NCI-H1105 treated with DMSO at 0.1 percent for 48 hours (cell line): Measurements from ENCODE around the gene SLC22A8.
A peak's percentile ranks its signal among the peaks of the same experiment; 100 is the strongest.
"Not testable (repeated sequence)": the region's sequence is repeated elsewhere in the genome, so short reads cannot be mapped to it uniquely, and the experiment has no call there.

ENCODE experiments used
- DNase-seq: peaks from one replicate; lab custom pipeline; 2025; lab: John Stamatoyannopoulos, UW

SLC22A8 gene, protein sequence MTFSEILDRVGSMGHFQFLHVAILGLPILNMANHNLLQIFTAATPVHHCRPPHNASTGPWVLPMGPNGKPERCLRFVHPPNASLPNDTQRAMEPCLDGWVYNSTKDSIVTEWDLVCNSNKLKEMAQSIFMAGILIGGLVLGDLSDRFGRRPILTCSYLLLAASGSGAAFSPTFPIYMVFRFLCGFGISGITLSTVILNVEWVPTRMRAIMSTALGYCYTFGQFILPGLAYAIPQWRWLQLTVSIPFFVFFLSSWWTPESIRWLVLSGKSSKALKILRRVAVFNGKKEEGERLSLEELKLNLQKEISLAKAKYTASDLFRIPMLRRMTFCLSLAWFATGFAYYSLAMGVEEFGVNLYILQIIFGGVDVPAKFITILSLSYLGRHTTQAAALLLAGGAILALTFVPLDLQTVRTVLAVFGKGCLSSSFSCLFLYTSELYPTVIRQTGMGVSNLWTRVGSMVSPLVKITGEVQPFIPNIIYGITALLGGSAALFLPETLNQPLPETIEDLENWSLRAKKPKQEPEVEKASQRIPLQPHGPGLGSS

GRCh38 chr11:63015521-63016215 is at the start of gene SLC22A8:
TSS of gene SLC22A8 (minus strand) at chr11:63015841. CDS start at chr11:63014958, 883 bp downstream.
- DNase-seq: no peak

DNA sequence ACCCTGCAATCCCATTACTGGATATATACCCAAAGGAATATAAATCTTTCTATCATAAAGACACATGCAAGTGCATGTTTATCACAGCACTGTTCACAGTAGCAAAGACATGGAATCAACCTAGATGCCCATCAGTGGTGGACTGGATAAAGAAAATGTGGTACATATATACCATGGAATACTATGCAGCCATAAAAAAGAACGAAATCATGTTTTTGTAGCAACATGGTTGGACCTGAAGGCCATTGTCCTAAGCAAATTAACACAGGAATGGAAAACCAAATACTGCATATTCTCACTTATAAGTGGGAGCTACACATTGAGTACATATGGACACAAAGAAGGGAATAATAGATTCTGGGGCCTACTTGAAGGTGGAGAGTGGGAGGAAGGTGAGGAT is 30.6 kb upstream of the SLC22A8 start:
- not testable (repeated sequence) for DNase-seq

- no peak for DNase-seq
These were observed 27.0 kb upstream of the SLC22A8 start for GRCh38 chr11:63042596-63042995.

DNA sequence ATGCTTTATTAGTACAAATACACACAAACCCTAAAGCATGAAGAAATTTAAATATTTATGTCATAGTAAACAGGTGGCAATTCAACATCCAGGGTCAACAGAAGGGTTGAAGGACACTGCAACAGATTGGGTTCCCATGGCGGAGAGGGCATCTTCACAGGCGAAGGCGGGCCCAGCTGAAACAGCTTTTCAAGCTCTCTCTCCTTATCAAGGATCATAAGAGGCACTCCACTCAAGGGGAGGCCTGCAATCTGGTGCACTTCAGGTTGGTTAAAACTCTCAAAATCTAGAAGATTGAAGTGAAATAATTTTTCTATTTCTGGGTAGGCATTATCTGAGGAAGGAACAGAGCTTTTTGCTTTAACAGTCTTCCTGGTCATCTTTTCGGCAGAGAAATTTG is 16.8 kb upstream of the SLC22A8 start:
- DNase-seq: no peak

- DNase-seq: peak; percentile 71
These were observed 8.4 kb upstream of the SLC22A8 start for GRCh38 chr11:63023841-63024648.

DNA sequence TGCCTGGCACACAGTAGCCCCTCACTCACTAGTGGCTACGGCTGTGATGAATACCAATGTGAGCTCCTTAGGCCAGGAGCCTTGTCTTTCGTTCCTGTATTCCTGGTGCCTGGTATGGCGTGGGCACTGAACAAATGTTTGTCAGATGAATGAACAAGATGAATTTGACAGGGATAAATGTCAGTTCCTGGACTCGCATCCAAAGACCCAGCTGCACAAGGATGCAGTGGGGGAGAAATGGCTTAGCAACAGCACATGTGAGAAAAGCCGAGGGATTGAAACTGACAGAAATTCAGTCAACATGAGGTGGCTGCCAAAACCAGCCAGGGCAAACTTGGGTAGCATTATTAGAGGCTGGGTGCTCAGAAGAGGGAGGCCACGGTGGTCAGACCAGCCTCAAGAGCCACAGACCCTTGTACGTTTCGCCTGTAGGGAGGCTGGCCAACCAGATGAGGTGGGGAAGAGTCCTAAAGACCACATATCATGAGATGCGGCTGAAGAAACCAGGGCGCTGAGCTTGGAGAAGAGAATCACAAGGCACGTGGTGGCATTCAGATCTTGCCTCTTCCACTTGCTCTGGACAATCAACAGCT is 7.7 kb upstream of the SLC22A8 start:
- no peak for DNase-seq

DNA sequence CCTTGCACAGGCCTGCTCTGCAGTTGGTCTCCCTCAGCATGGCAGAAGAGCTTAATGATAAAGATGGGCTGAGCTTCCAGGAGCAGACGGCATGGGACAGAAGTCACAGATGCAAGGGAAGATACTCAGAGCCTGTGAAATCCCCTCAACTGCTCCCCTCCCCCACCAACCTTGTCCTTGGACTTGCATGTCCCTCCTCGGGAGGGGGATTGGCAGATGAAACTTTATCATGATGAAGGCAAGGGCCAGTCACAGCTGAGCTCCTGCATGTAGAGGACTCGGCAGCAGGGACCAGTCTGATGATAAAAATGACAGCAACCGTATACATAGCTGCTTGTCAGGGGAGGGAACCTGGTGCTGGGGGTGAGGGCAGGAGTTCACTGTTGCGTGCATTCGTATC is 6.8 kb upstream of the SLC22A8 start:
- no peak for DNase-seq

GRCh38 chr11:63020671-63021291 is 5.1 kb upstream of the SLC22A8 start:
- peak; percentile 3 for DNase-seq

- DNase-seq: no peak
These were observed 3.9 kb upstream of the SLC22A8 start for GRCh38 chr11:63019506-63019905.

DNA sequence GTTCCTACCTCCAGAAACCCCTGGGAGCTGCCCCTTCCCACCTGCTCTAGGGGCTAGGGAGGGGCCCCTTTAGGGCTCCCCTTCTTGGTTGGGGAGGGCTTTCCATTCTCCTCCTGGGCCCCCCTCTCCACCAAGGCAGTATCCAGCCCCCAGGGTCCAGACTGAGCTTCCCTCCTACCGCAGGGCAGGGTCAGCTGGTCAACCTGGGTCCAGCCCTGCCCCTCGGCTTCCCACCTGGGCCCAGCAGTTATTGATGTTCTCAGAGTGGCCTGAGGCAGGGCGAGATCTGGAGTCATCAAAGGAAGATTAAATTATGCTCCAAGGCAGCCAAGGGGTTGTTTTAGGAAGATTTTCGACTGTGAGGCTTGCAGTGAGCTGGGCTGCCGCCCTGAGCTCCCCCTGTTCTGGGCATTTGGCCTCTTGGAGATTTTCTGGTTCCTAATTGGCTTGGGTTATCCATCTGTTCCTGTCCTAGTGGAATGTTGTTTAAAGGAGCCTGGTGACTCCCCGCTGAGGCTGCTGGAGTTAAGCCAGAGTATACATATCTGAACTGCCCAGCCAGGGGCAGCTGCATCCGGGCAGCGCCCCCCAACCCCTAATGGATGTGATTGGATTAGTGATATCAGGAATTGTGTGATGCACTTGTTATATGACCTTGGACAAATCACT is 1.8 kb upstream of the SLC22A8 start:
- DNase-seq: peak; percentile 44

GRCh38 chr11:63014408-63015055 is 1.1 kb downstream of the SLC22A8 start:
- DNase-seq: no peak

DNA sequence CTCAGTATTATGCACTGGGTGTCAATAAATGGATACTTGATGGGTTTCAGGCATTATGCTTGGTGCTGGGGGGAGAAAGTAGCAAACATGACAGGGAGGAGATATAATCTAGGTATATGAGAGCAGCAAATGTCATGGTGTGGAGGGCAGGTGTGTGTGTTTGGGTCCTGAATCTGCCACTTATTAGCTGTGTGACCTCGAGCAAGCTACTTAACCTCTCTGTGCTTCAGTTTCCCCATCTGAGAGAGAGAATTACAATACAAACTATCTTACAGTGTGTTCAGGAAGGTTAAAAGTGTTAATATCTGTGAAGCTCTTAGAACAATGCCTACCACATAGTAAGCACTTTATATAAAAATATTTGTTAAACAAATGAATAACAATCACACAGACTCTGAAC is 2.8 kb downstream of the SLC22A8 start:
- no peak for DNase-seq

GRCh38 chr11:63012430-63012829 is 3.2 kb downstream of the SLC22A8 start:
- no peak for DNase-seq

DNA sequence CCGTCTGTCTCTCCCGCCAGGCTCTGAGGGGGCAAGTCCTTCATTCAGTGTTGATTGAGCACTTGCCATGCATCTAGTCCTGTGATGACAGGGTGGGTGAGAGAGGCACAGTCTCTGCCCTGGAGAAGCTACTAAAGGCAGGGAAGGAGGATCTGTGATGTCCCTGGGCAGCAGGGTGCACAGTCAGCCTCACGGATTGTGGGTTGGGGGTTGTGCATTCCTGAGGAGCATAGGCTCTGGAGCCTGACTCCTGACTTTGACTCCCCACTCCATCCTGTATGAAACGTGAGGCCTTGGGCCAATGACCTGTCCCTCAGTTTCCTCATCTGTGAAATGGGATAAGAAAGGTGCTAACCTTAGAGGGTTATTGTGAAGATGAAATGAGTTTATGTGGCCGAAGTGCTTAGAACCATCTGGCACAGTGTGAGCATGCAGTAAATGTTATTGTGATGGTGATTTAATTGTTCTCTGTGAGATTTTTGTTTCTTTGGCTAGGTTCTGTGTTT is 4.7 kb downstream of the SLC22A8 start:
- no peak for DNase-seq

DNA sequence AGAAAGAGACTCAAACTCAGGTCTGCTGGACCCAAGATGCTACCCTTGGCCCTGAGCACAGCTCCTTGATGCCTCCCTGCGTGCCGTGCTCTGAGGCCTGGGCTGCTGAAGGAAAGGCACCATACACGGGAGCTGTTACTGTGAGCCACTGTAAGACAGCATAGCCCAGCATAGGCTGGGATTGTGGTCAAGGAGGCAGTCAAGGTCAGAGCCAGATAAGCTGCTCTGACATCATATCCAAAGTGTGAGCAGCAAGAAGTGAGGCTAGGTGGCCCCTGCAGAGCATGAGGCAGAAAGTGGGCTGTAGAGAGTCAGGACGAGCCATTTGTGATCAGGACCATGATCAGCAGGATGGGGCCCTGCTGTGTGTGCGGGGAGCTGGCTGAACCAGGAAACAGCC is 7.7 kb downstream of the SLC22A8 start:
- no peak for DNase-seq

DNA sequence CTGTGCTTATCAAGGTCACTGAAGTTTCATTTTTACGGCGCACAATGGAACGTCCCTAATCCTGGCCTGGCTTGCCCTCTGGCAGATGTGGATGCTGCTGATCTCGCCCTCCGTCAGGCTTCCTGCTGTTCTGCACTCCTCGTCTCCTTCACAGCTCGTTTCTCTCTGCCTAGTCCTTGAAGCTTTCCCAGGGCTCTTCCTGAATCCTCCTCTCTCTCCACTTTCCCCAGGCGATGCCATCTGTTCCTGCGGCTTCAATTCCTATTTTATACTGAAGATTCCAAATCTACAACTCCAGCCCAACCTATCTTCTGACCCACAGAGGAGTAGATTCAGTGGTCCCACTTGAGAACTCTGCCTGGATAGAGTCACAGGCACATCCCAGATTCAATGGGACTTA is 14.2 kb downstream of the SLC22A8 start:
- DNase-seq: no peak

DNA sequence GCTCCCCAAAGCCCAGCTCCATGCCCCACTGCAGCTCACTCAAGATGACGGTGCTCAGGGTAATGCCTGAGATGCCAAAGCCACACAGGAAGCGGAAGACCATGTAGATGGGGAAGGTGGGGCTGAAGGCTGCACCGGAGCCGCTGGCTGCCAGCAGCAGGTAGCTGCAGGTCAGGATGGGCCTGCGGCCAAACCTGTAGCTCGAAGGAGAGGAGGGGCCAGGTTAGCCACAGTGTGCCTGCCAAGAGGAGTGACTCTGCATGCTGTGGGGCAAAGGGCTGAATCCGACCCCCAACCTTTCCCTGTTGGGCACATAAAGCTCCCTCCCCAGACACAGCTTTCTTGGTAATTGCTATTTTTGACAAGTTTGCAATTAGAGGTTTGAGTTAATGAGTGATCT is 16.0 kb downstream of the SLC22A8 start:
- DNase-seq: no peak

- DNase-seq: no peak
These were observed 16.5 kb downstream of the SLC22A8 start for GRCh38 chr11:62999156-62999555.

DNA sequence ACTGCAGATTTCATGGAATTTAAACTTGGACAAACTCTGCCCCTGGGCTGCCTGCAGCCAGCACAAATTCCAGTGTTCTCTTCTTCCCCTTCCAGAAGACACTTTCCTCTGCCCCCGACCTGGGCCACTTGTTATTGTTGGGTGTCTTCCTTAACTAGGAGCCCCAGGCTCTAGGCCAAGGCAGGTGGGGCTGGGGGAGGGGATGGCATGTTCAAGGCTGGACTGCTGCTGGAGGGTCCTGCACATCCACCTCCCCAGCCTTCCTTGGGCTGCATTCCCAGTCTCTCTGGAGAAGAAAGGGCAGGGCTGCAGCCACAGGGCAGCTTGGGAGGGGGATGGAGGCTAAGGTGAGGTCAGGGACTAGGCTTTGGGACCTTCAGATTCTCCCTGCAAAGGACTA is 19.4 kb downstream of the SLC22A8 start:
- no peak for DNase-seq

DNA sequence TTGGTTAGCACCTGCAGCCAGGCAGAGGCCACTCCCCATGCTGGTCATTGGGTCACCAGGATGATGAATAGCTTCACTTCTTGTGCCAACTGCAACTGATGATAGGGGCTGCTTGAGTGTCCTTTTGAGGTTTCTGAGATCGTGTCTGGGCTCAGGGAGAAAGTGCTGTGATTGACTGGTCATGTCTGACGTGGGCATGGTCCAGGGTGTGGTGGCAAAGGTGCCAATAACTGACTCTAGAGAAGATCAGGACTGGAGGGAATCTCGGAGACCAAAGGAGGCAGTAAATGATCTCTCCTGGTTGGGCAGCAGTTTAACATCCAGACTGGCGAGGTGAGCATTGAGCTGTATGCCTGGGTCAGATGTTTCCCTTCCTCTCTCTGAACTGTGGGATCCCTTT is 20.9 kb downstream of the SLC22A8 start:
- DNase-seq: no peak
